Esophagus squamous epithelium (tissue), 5 donors: Measurements from ENCODE around the gene NFE2L1. TPM values are rescaled to one million over a fixed set of nuclear protein-coding genes. Genes with fewer than 3 reads are reported as not detected.

Source experiments
- DNase-seq: peaks from one replicate; lab custom pipeline; 2025; lab: John Stamatoyannopoulos, UW
- H3K27ac ChIP-seq, 4 donors: fragments of 200-600 bp; sonication (generic); one replicate each; pipeline ENCODE4 v1.5.1; 2016 to 2019; ENCODE audit warnings: mild to moderate bottlenecking in 1 of 4
- H3K27me3 ChIP-seq, 4 donors: fragments of 200-600 bp; sonication (generic); 1 replicate in 3 of 4; 2 replicates in 1 of 4; pipeline versions ENCODE4 v1.5.1 to v1.6.0; 2017 to 2021; ENCODE audit warnings: antibody characterized with exemption in 1 of 4
- H3K36me3 ChIP-seq, 3 donors: fragments of 200-600 bp; sonication (generic); one replicate each; pipeline ENCODE4 v1.5.1; 2016 to 2019
- H3K4me1 ChIP-seq, 3 donors: fragments of 200-600 bp; sonication (generic); one replicate each; pipeline ENCODE4 v1.5.1; 2017 to 2019
- H3K4me3 ChIP-seq, 4 donors: fragments of 200-600 bp; sonication (generic); 1 replicate in 3 of 4; 2 replicates in 1 of 4; pipeline ENCODE4 v1.5.1; 2016 to 2019; ENCODE audit warnings: mild to moderate bottlenecking in 2 of 4, moderate library complexity in 1 of 4
- H3K9me3 ChIP-seq, 3 donors: fragments of 200-600 bp; sonication (generic); one replicate each; pipeline ENCODE4 v1.5.1; 2016 to 2019
- POLR2A ChIP-seq, 4 donors: fragments of 450-650 bp; IDR thresholded peaks; one replicate each; pipeline ENCODE4 v1.6.1; 2017; ENCODE audit warnings: antibody characterized with exemption in 4 of 4, mild to moderate bottlenecking in 4 of 4, moderate library complexity in 3 of 4
- WGBS, 2 donors: methylation state at CpG; one replicate each; pipeline ENCODE4 v1.1.5; 2018; 5-methylcytosine and 5-hydroxymethylcytosine counted together
- intact Hi-C: fragments of 100-400 bp; cut with DNase I; formaldehyde crosslinking; loops from one replicate; pipeline ENCODE4 v1.15.0; 2022
- total RNA-seq, 4 donors: library from RNA; depleted of rRNA; stranded (reverse); fragments of >200 nt; gene quantifications; one replicate each; pipeline ENCODE4 v1.1.0, GENCODE V29; 2016
- TF ChIP-seq, protein P1 (sequence below), 6 experiments: fragments of 450-650 bp in 4 of 6; fragments of 200-600 bp in 2 of 6; sonication (generic) in 2 of 6; IDR thresholded peaks; one replicate each; pipeline ENCODE4 v1.5.1; 2016 to 2019; ENCODE audit warnings: antibody characterized with exemption in 6 of 6, mild to moderate bottlenecking in 4 of 6, moderate library complexity in 4 of 6
- donor health status: DM: yes; HTN: yes; CAD: no.

Gene NFE2L1
- total RNA-seq, 4 donors from 2014 or later = 41.6 to 103 (median 60.0) TPM

DNA sequence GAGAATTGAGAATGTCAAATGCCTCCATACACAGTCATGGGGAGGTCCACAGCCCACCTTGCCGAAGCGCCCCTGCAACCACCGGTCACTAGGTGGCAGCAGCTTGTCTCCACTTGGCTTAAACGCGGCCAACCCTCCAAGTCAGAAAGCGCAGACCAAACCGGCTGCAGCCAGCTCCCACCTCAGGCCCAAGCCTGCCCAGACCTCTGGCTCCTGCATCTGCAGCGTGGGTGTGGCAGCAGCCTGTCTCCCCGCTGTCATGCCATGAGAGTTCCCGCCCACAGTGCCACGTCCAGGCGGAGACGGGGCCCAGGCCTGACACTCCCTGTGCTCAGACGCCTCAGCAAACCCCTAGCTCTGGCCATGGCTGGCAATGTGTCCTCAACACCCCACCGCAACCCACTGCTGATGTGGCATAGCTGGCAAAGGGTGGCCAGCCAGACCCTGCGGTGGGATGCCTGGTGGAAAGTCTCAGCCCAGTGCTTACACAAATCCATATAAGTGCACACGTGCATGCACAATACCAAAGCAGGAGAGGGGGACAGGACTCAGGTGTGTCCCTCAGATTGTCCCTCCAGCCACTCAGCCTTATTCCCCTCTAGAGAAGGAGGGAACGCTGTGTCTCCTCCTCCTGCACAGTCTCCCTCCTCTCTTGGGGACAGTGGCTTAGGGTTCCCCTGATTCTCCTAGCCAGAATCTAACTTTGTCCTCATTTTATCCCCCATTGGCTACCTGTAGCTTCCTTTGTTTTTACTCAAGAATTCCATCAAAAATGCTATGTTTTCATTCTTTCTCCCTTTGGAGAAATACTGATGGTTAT, 21.4 kb upstream of the NFE2L1 start:
- peak overlapping the region; percentile 38 to 88 (median 78) for H3K27ac ChIP-seq

DNA sequence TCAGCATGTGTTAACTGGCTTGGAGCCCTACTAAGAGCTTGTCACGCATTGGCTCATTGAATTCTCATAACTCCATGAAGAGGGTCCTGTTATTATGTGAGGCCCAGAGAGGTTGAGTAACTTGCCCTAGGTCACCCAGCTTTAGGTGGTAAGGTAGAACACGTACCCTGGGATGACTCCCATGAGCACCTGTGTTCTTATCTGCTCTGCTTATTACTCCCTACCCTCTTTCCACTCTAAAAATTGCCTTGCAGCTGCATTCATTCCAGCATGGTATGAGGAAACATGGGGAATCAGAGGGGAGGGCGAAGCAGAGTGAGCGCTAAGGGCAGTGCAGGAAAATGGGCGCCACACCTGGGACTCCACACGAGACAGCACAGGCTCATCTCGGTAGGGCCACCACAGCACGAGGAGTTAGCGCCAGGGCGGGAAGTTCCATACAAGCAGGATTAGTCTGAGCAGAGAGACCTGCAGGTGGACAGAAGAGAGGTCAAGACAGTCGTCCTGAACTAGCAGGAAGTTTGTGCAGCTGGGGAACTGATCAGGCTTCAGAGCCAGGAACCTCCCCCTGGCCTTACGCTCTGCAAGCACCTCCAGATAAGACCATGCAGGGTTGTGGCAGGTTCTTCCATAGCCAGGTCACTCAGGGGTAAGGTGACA, 20.7 kb upstream of the NFE2L1 start:
- peaks cover 0 to 13% (median 0%) of the 10 kb centered on the region in 4 donors for H3K27me3 ChIP-seq
- H3K9me3 ChIP-seq = no peaks in the 10 kb centered on the region
- no peaks in the 10 kb centered on the region for H3K36me3 ChIP-seq
- H3K27ac ChIP-seq = peak overlapping the region in 1 of 4 donors; percentile 82
- peaks cover 34 to 54% (median 43%) of the 10 kb centered on the region in 3 donors for H3K4me1 ChIP-seq
- 82 to 85% methylated on average over 10 to 12 of the region's 12 CpGs for WGBS, 2 donors
- intact Hi-C loops = loop anchor here (5.0 kb wide), 2 partner anchors 45 to 100 kb away; no protein-coding TSS in a partner anchor
- no peak overlapping the region for H3K4me3 ChIP-seq
- no peak for DNase-seq
- TF ChIP-seq, protein P1, sequence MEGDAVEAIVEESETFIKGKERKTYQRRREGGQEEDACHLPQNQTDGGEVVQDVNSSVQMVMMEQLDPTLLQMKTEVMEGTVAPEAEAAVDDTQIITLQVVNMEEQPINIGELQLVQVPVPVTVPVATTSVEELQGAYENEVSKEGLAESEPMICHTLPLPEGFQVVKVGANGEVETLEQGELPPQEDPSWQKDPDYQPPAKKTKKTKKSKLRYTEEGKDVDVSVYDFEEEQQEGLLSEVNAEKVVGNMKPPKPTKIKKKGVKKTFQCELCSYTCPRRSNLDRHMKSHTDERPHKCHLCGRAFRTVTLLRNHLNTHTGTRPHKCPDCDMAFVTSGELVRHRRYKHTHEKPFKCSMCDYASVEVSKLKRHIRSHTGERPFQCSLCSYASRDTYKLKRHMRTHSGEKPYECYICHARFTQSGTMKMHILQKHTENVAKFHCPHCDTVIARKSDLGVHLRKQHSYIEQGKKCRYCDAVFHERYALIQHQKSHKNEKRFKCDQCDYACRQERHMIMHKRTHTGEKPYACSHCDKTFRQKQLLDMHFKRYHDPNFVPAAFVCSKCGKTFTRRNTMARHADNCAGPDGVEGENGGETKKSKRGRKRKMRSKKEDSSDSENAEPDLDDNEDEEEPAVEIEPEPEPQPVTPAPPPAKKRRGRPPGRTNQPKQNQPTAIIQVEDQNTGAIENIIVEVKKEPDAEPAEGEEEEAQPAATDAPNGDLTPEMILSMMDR (IDR thresholded peaks at IDR 0.05) = no peak
- no peak for TF ChIP-seq POLR2A (IDR thresholded peaks at IDR 0.05)

More for the DNA sequence above, 21.4 kb upstream of the NFE2L1 start:
- Histone ChIP-seq H3K9me3 (no peaks in the 10 kb centered on the region), H3K36me3 (no peaks in the 10 kb centered on the region), H3K27me3 (peaks cover 0 to 18% (median 0%) of the 10 kb centered on the region in 4 donors), H3K4me3 (peak overlapping the region in 1 of 4 donors; percentile 70), H3K4me1 (peaks cover 34 to 54% (median 43%) of the 10 kb centered on the region in 3 donors)
- DNase-seq = peak; percentile 28
- intact Hi-C loops = loop anchor here (5.0 kb wide), 2 partner anchors 46 to 101 kb away; no protein-coding TSS in a partner anchor
- WGBS, 2 donors = 16 to 18% methylated on average over 6 to 8 of the region's 18 CpGs
- TF ChIP-seq POLR2A (IDR thresholded peaks at IDR 0.05) = no peak
- TF ChIP-seq, protein P1 (IDR thresholded peaks at IDR 0.05) = peak; percentile 77 to 96 (median 92)

DNA sequence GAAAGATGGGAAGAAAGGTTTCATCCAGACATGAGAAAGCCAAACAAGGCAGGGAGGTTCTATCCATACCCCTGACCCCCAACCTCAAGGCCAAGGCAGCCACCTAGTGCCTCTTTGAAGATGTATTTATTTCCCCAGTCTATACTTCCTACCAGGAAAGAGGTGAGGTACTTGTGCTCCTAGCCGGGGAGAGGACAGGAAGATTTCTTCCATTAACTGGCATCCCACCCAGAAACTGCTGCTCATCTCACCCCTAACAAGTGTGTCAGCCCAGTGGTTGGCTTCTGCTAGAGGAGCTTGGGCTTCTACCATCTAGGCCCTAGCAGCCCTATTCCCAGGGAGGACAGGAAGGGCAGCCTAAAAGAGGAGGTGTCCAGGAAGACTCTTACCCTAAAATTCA, 19.4 kb upstream of the NFE2L1 start:
- Histone ChIP-seq H3K27ac (no peak overlapping the region), H3K4me1 (peaks cover 26 to 43% (median 35%) of the 10 kb centered on the region in 3 donors), H3K36me3 (no peaks in the 10 kb centered on the region), H3K27me3 (peaks cover 0 to under 1% (median 0%) of the 10 kb centered on the region in 4 donors), H3K4me3 (no peak overlapping the region), H3K9me3 (no peaks in the 10 kb centered on the region)
- 83% methylated on average over 1 of the region's 1 CpG; no CpG with 5 or more reads in 1 of the 2 donors for WGBS, 2 donors
- TF ChIP-seq, protein P1 (IDR thresholded peaks at IDR 0.05) = no peak
- TF ChIP-seq POLR2A (IDR thresholded peaks at IDR 0.05) = no peak
- intact Hi-C loops = loop anchor here (5.0 kb wide), 2 partner anchors 44 to 99 kb away; no protein-coding TSS in a partner anchor
- no peak for DNase-seq

DNA sequence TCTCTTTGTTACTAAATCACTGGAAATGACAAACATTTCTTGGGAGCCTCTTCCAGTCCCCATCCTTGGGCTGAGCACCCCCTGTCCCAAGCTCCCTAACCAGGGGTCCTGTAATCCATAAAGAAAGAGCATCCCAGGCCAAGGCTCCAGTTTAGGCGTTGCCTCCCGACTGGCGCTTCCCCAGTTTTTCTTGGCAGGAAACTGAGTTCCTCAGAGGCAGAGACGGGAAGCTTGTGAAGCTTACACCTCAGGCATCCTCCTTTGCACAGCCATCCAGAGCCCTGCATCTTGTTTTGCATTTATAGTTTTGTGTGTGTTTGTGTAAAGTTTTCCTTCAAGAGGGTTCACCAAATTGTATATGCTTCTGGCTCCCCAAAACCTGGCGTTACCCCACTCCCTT, 17.6 kb upstream of the NFE2L1 start:
- Histone ChIP-seq H3K27me3 (no peaks in the 10 kb centered on the region), H3K4me1 (peaks cover 14 to 27% (median 24%) of the 10 kb centered on the region in 3 donors), H3K27ac (peak overlapping the region in 2 of 4 donors; percentile 20 to 21), H3K9me3 (no peaks in the 10 kb centered on the region), H3K36me3 (no peaks in the 10 kb centered on the region), H3K4me3 (no peak overlapping the region)
- no peak for DNase-seq
- intact Hi-C loops = no loop called here
- TF ChIP-seq, protein P1 (IDR thresholded peaks at IDR 0.05) = no peak
- no peak for TF ChIP-seq POLR2A (IDR thresholded peaks at IDR 0.05)
- 26 to 29% methylated on average over 5 of the region's 5 CpGs for WGBS, 2 donors
